ENCODE data around the gene PALM.

DNA sequence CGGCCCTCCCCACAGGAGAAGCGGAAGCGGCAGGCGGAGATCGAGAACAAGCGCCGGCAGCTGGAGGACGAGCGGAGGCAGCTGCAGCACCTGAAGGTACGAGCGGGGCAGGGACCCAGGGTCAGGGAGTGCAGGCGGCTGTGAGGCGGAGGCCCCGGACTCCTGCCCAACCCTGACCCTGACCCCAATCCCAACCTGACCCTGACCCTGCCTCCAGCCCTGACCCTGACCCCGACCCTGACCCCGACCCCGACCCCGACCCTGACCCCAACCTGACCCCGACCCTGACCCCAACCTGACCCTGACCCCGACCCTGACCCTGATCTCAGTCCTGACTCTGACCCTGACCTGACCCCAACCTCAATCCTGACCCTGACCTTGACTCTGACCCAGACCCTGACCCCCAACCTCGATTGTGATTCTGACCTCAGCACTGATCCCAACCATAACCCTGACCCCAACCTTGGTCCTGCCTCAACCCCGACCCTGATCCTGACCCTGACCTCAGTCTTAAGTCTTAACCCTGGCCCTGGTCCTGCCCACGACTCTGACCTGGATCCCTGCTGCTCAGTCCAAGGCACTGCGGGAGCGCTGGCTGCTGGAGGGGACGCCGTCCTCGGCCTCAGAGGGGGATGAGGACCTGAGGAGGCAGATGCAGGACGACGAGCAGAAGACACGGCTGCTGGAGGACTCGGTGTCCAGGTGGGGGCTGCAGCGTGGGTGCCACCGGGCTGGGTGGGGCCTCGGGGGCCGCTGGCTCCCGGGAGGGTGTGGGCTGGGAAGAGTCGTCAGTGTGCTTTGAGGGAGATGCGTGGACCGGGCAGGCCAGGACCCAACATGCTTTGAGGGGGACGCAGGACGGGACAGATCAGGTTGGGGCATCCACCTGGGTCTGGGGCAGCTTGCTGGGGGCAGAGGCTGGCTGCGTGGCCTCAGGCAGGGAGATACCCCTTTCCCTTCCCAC, 18.5 kb downstream of the PALM start:
- TF ChIP-seq, protein P1, sequence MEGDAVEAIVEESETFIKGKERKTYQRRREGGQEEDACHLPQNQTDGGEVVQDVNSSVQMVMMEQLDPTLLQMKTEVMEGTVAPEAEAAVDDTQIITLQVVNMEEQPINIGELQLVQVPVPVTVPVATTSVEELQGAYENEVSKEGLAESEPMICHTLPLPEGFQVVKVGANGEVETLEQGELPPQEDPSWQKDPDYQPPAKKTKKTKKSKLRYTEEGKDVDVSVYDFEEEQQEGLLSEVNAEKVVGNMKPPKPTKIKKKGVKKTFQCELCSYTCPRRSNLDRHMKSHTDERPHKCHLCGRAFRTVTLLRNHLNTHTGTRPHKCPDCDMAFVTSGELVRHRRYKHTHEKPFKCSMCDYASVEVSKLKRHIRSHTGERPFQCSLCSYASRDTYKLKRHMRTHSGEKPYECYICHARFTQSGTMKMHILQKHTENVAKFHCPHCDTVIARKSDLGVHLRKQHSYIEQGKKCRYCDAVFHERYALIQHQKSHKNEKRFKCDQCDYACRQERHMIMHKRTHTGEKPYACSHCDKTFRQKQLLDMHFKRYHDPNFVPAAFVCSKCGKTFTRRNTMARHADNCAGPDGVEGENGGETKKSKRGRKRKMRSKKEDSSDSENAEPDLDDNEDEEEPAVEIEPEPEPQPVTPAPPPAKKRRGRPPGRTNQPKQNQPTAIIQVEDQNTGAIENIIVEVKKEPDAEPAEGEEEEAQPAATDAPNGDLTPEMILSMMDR (conservative IDR thresholded peaks at IDR 0.05) = no peak
- no peak for TF ChIP-seq ZFX (IDR thresholded peaks at IDR 0.05)

All from C4-2B (cell line).